Subcutaneous abdominal adipose tissue (tissue), 5 donors: ENCODE measurements around the gene RABL2B.

ENCODE experiments used
- H3K27ac ChIP-seq: one replicate; pipeline ENCODE4 v1.7.0; 2013; ENCODE audit warnings: low read depth, mild to moderate bottlenecking, inconsistent platforms, low read length, moderate library complexity
- H3K27me3 ChIP-seq, 5 donors: one replicate each; pipeline ENCODE4 v1.7.0; 2013; ENCODE audit warnings: low read length in 5 of 5, inconsistent platforms in 1 of 5; ENCODE audit not compliant: control insufficient read depth in 5 of 5, insufficient read depth in 4 of 5
- H3K36me3 ChIP-seq, 5 donors: one replicate each; pipeline ENCODE4 v1.7.0; 2013; ENCODE audit warnings: low read length in 5 of 5; ENCODE audit not compliant: control insufficient read depth in 5 of 5, insufficient read depth in 5 of 5
- H3K4me1 ChIP-seq, 5 donors: one replicate each; pipeline ENCODE4 v1.7.0; 2013; ENCODE audit warnings: low read length in 5 of 5, mild to moderate bottlenecking in 3 of 5, moderate library complexity in 1 of 5; ENCODE audit not compliant: control insufficient read depth in 5 of 5, insufficient read depth in 5 of 5
- H3K4me3 ChIP-seq, 5 donors: one replicate each; pipeline ENCODE4 v1.7.0; 2013; ENCODE audit warnings: low read length in 5 of 5, low read depth in 1 of 5
- H3K9ac ChIP-seq, 5 donors: one replicate each; pipeline ENCODE4 v1.7.0; 2013; ENCODE audit warnings: low read length in 5 of 5, mild to moderate bottlenecking in 4 of 5, moderate library complexity in 3 of 5
- H3K9me3 ChIP-seq, 5 donors: one replicate each; pipeline ENCODE4 v1.7.0; 2013; ENCODE audit warnings: low read length in 5 of 5; ENCODE audit not compliant: control insufficient read depth in 5 of 5
- donor health status: healthy.
- donor health status: healthy.
- donor health status: healthy.
- donor health status: healthy.
- donor health status: healthy.

The RABL2B gene

DNA sequence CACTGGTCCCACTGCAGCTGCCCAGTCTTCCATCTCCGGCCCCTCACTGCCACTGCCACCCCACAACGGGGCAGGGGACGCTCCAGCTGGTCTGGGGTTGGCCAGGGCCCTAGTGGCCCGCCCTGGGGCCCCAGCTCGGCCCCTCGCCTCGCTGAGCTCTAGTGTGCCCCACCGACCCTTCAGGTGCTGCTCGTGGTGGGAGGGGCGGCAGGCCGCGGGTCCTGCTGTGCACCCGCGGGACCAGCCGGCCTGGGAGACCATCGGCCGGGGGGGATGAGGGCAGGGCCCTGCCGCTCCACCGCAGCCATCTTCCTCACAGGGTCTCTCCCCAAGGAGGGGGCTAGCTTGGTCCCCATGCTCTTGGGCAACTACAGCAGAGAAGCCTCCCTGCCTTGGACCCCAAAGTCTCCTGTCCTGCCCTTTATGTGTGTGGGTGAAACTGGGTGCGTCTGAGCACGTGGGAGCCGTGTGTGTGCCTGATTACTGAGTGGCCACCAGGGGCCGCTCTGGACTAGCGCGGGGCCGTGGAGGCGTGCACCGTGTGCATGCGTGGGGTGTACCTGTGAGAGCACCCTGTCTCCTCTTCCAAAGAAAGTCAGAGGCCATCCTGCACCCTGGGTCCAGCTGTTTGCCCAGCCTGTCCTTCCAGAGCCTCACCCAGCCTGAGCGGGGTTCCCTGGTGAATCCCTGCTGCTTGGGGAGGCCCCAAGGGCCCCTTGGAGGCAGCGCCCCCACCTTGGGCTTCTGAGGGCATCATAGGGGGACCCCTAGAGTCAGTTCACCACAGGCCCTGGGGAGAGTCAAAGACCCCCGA lies 51.4 kb downstream of the RABL2B start:
- H3K36me3 ChIP-seq = peaks cover 0 to 26% (median 16%) of the 10 kb centered on the region in 5 donors
- no peak overlapping the region for H3K9ac ChIP-seq
- peaks cover 4 to 18% (median 11%) of the 10 kb centered on the region in 5 donors for H3K27me3 ChIP-seq
- no peak overlapping the region for H3K27ac ChIP-seq
- H3K4me1 ChIP-seq = peaks cover 0 to 40% (median 11%) of the 10 kb centered on the region in 5 donors
- H3K4me3 ChIP-seq = no peak overlapping the region
- H3K9me3 ChIP-seq = no peaks in the 10 kb centered on the region

GRCh38 chr22:50730941-50731661 lies 52.3 kb downstream of the RABL2B start:
- peaks cover 4 to 18% (median 11%) of the 10 kb centered on the region in 5 donors for H3K27me3 ChIP-seq
- H3K4me1 ChIP-seq = peaks cover 0 to 50% (median 11%) of the 10 kb centered on the region in 5 donors
- H3K9ac ChIP-seq = no peak overlapping the region
- H3K9me3 ChIP-seq = no peaks in the 10 kb centered on the region
- no peak overlapping the region for H3K27ac ChIP-seq
- H3K36me3 ChIP-seq = peaks cover 0 to 35% (median 23%) of the 10 kb centered on the region in 5 donors
- H3K4me3 ChIP-seq = no peak overlapping the region

- H3K36me3 ChIP-seq = peaks cover 0 to 43% (median 31%) of the 10 kb centered on the region in 5 donors
- H3K4me3 ChIP-seq = no peak overlapping the region
- peaks cover 4 to 18% (median 11%) of the 10 kb centered on the region in 5 donors for H3K27me3 ChIP-seq
- H3K9ac ChIP-seq = no peak overlapping the region
- H3K4me1 ChIP-seq = peaks cover 0 to 58% (median 11%) of the 10 kb centered on the region in 5 donors
- no peaks in the 10 kb centered on the region for H3K9me3 ChIP-seq
- no peak overlapping the region for H3K27ac ChIP-seq
These were observed 53.2 kb downstream of the RABL2B start for GRCh38 chr22:50730013-50730891.

GRCh38 chr22:50729391-50730012 lies 53.9 kb downstream of the RABL2B start:
- no peak overlapping the region for H3K27ac ChIP-seq
- no peak overlapping the region for H3K4me3 ChIP-seq
- H3K9ac ChIP-seq = no peak overlapping the region
- H3K36me3 ChIP-seq = peaks cover 0 to 50% (median 39%) of the 10 kb centered on the region in 5 donors
- peaks cover 4 to 18% (median 11%) of the 10 kb centered on the region in 5 donors for H3K27me3 ChIP-seq
- no peaks in the 10 kb centered on the region for H3K9me3 ChIP-seq
- peaks cover 0 to 66% (median 11%) of the 10 kb centered on the region in 5 donors for H3K4me1 ChIP-seq

GRCh38 chr22:50728523-50728931 lies 54.9 kb downstream of the RABL2B start:
- H3K9me3 ChIP-seq = no peaks in the 10 kb centered on the region
- H3K27ac ChIP-seq = no peak overlapping the region
- no peak overlapping the region for H3K9ac ChIP-seq
- peaks cover 0 to 60% (median 46%) of the 10 kb centered on the region in 5 donors for H3K36me3 ChIP-seq
- H3K4me3 ChIP-seq = no peak overlapping the region
- peaks cover 3 to 11% (median 4%) of the 10 kb centered on the region in 5 donors for H3K27me3 ChIP-seq
- H3K4me1 ChIP-seq = peaks cover 0 to 74% (median 11%) of the 10 kb centered on the region in 5 donors

DNA sequence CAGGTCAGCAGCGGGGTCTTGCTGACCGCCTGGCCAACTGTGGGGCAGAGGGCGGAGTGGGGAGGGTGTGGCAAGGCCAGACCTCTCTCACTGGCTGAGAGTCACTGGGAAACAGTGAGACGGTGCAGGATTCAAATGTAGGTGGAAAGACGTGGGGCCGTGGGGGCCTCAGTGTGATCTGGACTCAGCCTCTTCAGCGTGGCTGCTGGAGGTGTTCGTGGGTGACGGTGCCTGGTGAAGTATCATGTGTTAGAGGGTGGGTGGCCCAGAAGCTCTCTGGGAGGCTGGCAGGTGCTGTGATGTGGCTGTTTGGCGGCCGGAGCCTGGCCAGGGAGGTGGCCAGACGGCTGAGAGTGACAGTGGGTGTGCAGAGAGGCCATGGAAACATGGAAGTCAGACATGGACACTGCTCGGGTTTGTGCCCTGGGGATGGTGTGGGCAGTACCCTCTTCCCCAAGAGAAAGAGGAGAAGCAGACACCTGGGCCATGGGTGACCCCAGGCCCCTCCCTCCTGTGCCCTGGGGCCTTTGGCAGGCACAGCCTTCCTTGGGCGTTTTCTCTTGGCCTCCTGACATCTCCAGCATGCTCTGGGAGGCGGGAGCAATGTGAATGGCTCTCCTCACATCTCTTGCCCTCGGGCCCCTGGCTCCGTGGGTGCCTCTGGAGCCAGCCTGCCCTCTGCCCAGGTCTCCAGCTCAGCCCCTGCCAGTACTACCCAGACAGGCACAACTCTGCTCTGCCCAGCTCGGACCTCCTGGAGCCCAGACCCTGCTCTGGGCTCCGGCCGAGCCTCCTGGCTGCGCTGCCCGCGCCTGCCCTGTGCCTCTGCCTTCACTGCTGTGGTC lies 55.5 kb downstream of the RABL2B start:
- no peak overlapping the region for H3K9ac ChIP-seq

DNA sequence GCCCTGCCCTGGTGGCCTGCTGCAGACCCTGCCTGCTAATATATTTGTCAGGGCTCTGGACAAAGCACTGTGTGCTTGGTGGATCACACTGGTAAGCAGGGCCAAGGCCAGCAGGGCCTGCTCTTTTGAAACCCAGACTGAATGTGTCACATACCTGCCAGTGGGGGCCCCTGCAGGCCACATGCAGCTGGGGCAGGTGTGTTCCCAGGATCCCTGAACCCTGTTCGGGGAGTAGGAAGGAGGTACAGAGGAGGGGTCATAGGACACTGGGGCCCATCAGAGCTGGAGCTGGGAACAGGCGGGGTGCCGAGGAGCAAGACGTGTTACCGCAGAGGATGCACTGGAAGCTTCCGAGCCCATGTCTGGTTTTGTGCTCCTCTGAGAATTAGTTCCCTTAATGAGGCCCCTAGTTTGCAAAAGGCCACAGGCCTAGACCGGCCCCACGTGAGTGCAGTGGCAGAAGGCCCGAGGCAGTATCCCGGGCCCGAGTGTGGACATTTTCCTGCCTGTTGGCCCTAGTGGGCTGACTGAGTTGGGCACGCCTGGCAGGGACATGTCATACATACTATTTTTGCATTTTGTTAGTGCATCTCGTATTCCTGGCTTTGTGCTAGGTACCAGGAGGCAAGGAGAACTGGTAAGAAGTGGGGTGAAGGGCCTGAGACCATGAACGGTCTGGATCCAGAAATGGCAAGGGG lies 56.6 kb downstream of the RABL2B start:
- Histone ChIP-seq H3K4me3 (no peak overlapping the region), H3K9me3 (no peaks in the 10 kb centered on the region), H3K27me3 (peaks cover 0 to 12% (median 4%) of the 10 kb centered on the region in 5 donors), H3K36me3 (peaks cover 0 to 73% (median 56%) of the 10 kb centered on the region in 5 donors), H3K4me1 (peaks cover 0 to 82% (median 5%) of the 10 kb centered on the region in 5 donors), H3K27ac (no peak overlapping the region), H3K9ac (no peak overlapping the region)

More for the DNA sequence above, 55.5 kb downstream of the RABL2B start:
- Histone ChIP-seq H3K9me3 (no peaks in the 10 kb centered on the region), H3K27ac (no peak overlapping the region), H3K4me3 (no peak overlapping the region), H3K36me3 (peaks cover 0 to 63% (median 47%) of the 10 kb centered on the region in 5 donors), H3K4me1 (peaks cover 0 to 76% (median 11%) of the 10 kb centered on the region in 5 donors), H3K27me3 (peaks cover 0 to 11% (median 4%) of the 10 kb centered on the region in 5 donors)

DNA sequence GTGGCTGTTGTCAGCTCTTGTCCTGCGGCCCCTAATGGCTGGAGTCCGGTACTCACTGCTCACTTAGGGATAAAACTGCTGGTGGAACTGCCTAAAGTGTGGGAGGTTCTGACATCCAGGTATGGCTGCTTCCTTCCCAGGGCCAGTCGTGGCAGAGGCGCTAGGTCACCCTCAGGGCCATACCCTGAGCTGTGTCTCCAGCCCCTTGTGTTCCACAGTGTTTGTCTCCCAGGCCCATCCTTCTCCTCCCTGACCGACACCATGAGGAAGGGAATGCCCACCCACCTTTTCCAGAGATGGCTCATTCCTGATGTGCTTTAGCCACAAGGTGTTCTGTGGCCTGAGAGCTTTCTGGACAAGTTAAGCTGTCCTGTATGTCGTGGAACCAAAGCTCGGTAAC lies 57.8 kb downstream of the RABL2B start:
- Histone ChIP-seq H3K36me3 (peaks cover 0 to 77% (median 57%) of the 10 kb centered on the region in 5 donors), H3K9ac (no peak overlapping the region), H3K27ac (no peak overlapping the region), H3K4me3 (no peak overlapping the region), H3K9me3 (no peaks in the 10 kb centered on the region), H3K4me1 (peaks cover 0 to 90% (median 4%) of the 10 kb centered on the region in 5 donors), H3K27me3 (peaks cover 0 to 12% (median 4%) of the 10 kb centered on the region in 5 donors)
